GM18868 (cell line): ENCODE measurements around the gene CCAR1.
"Not testable (repeated sequence)": the region's sequence is repeated elsewhere in the genome, so short reads cannot be mapped to it uniquely, and the experiment has no call there.

Experiments
- ATAC-seq: cut with Tn5 transposase; IDR thresholded peaks from one replicate; pipeline ENCODE4 v1.9.1; 2021; ENCODE audit warnings: mild to moderate bottlenecking, moderate library complexity; ENCODE audit not compliant: unreplicated experiment

Gene CCAR1

GRCh38 chr10:68759223-68759863, 38.3 kb downstream of the CCAR1 start:
- no peak for ATAC-seq

GRCh38 chr10:68759967-68760366, 38.9 kb downstream of the CCAR1 start:
- no peak for ATAC-seq

GRCh38 chr10:68767407-68767806, 46.4 kb downstream of the CCAR1 start:
- not testable (repeated sequence) for ATAC-seq

- no peak for ATAC-seq
Observed at GRCh38 chr10:68781613-68782574, 60.9 kb downstream of the CCAR1 start.

- no peak for ATAC-seq
Observed at GRCh38 chr10:68784476-68784875, 63.4 kb downstream of the CCAR1 start.

- ATAC-seq = no peak
Observed at GRCh38 chr10:68787813-68788212, 66.8 kb downstream of the CCAR1 start.

- no peak for ATAC-seq
Observed at GRCh38 chr10:68790476-68790875, 69.4 kb downstream of the CCAR1 start.

GRCh38 chr10:68792115-68792514, 71.1 kb downstream of the CCAR1 start:
- no peak for ATAC-seq

- ATAC-seq = no peak
Observed at GRCh38 chr10:68795886-68796532, 75.0 kb downstream of the CCAR1 start.

- no peak for ATAC-seq
Observed at GRCh38 chr10:68796605-68797004, 75.6 kb downstream of the CCAR1 start.

GRCh38 chr10:68800211-68800610, 79.2 kb downstream of the CCAR1 start:
- ATAC-seq = no peak

GRCh38 chr10:68804692-68805091, 83.7 kb downstream of the CCAR1 start:
- ATAC-seq = no peak

- not testable (repeated sequence) for ATAC-seq
Observed at GRCh38 chr10:68810830-68811229, 89.8 kb downstream of the CCAR1 start.

GRCh38 chr10:68811314-68812009, 90.4 kb downstream of the CCAR1 start:
- ATAC-seq = no peak

- ATAC-seq = no peak
Observed at GRCh38 chr10:68812420-68812819, 91.4 kb downstream of the CCAR1 start.

GRCh38 chr10:68813559-68813958, 92.5 kb downstream of the CCAR1 start:
- no peak for ATAC-seq

GRCh38 chr10:68816796-68817412, 95.9 kb downstream of the CCAR1 start:
- ATAC-seq = no peak

GRCh38 chr10:68820359-68820758, 99.3 kb downstream of the CCAR1 start:
- not testable (repeated sequence) for ATAC-seq

- ATAC-seq = not testable (repeated sequence)
Observed at GRCh38 chr10:68822626-68823025, 101.6 kb downstream of the CCAR1 start.

- ATAC-seq = peak; percentile 65
Observed at GRCh38 chr10:68826764-68827591, 105.9 kb downstream of the CCAR1 start, which contains the start of gene STOX1. STOX1 (plus strand) TSS chr10:68827531; CDS start chr10:68827624, 93 bp downstream.
